Fibroblast of lung (primary cell): ENCODE data around the gene MKI67. TPM values are rescaled to one million over a fixed set of nuclear protein-coding genes. Genes with fewer than 3 reads are reported as not detected.

ENCODE experiments used
- DNase-seq, 2 donors: peaks; one replicate each; pipeline versions ENCODE4 v3.0.0 to v3.0.0-alpha.2; 2010; ENCODE audit warnings: low read depth in 2 of 2
- H2AFZ ChIP-seq: 2 replicates; pipeline ENCODE4 v1.5.1; 2012; ENCODE audit warnings: low read length, control low read depth, inconsistent platforms
- H3K27ac ChIP-seq: 2 replicates; pipeline ENCODE4 v1.5.1; 2011; ENCODE audit warnings: low read length, control low read depth; ENCODE audit not compliant: insufficient read depth
- H3K27me3 ChIP-seq: 2 replicates; pipeline ENCODE4 v1.5.1; 2011; ENCODE audit warnings: mild to moderate bottlenecking, low read length; ENCODE audit not compliant: control insufficient read depth, insufficient read depth
- H3K36me3 ChIP-seq: 2 replicates; pipeline ENCODE4 v1.5.1; 2011; ENCODE audit warnings: low read length; ENCODE audit not compliant: control insufficient read depth, insufficient read depth
- H3K4me1 ChIP-seq: 2 replicates; pipeline ENCODE4 v1.5.1; 2011; ENCODE audit warnings: low read length; ENCODE audit not compliant: control insufficient read depth, insufficient read depth; ENCODE audit errors: extremely low read depth
- H3K4me2 ChIP-seq: 2 replicates; pipeline ENCODE4 v1.5.1; 2011; ENCODE audit warnings: low read length, control low read depth; ENCODE audit not compliant: insufficient read depth; ENCODE audit errors: extremely low read depth
- H3K4me3 ChIP-seq, 4 experiments: fragments of 200-600 bp in 1 of 4; sonication (generic) in 1 of 4; replicated peaks in 1 of 4; 2 replicates each; pipeline ENCODE4 v1.5.1; 2011 to 2016; ENCODE audit warnings: low read length in 4 of 4, low read depth in 3 of 4, mild to moderate bottlenecking in 3 of 4, control low read depth in 2 of 4, inconsistent platforms in 1 of 4, mixed read lengths in 1 of 4; ENCODE audit not compliant: insufficient read depth in 1 of 4; ENCODE audit errors: control extremely low read depth in 1 of 4
- H3K79me2 ChIP-seq: 2 replicates; pipeline ENCODE4 v1.5.1; 2012; ENCODE audit warnings: mild to moderate bottlenecking, low read length, inconsistent platforms; ENCODE audit not compliant: control insufficient read depth, insufficient read depth
- H3K9ac ChIP-seq: 2 replicates; pipeline ENCODE4 v1.5.1; 2011; ENCODE audit warnings: mild to moderate bottlenecking, low read length, control low read depth; ENCODE audit not compliant: insufficient read depth
- H3K9me3 ChIP-seq: 2 replicates; pipeline ENCODE4 v1.5.1; 2012; ENCODE audit warnings: low read depth, low read length; ENCODE audit not compliant: control insufficient read depth, insufficient read depth
- H4K20me1 ChIP-seq: 2 replicates; pipeline ENCODE4 v1.5.1; 2011; ENCODE audit warnings: low read length; ENCODE audit not compliant: control insufficient read depth, insufficient read depth; ENCODE audit errors: extremely low read depth
- EZH2 ChIP-seq: IDR thresholded peaks from 2 replicates; pipeline ENCODE4 v1.5.1; 2012; ENCODE audit warnings: low read length, control low read depth, mild to moderate bottlenecking; ENCODE audit errors: missing control alignments
- polyA plus RNA-seq, 2 donors: library from polyadenylated mRNA; depleted of rRNA in 1 of 2; stranded (reverse) in 1 of 2; unstranded in 1 of 2; fragments of >200 nt; gene quantifications; 2 replicates each; pipeline ENCODE4 v1.2.1, GENCODE V29; 2011 to 2012; ENCODE audit warnings: missing spikeins in 1 of 2
- total RNA-seq: library from RNA; depleted of rRNA; stranded (reverse); fragments of >200 nt; gene quantifications from 2 replicates; pipeline ENCODE4 v1.2.1, GENCODE V29; 2014
- TF ChIP-seq, protein P1 (sequence below), 2 donors: IDR thresholded peaks in 1 of 2; conservative IDR thresholded peaks in 1 of 2; 1 replicate in 1 of 2; 2 replicates in 1 of 2; pipeline ENCODE4 v1.5.1; 2011 to 2012; ENCODE audit warnings: low read length in 2 of 2, control low read depth in 1 of 2, inconsistent platforms in 1 of 2, low read depth in 1 of 2, mild to moderate bottlenecking in 1 of 2

MKI67 gene
- total and polyA plus RNA-seq, 2 donors (not counting 1 experiment from before 2014, with no cell fraction given): 4.3 to 6.4 TPM

GRCh38 chr10:128052696-128053095, 73.5 kb downstream of the MKI67 start:
- Histone ChIP-seq H3K79me2 (no peaks in the 10 kb centered on the region), H3K4me1 (no peaks in the 10 kb centered on the region), H3K4me3 (no peak overlapping the region), H4K20me1 (no peaks in the 10 kb centered on the region), H3K9ac (no peak overlapping the region), H3K27me3 (no peaks in the 10 kb centered on the region), H3K27ac (no peak overlapping the region), H3K9me3 (no peaks in the 10 kb centered on the region), H2AFZ (no peak overlapping the region), H3K4me2 (no peak overlapping the region), H3K36me3 (no peaks in the 10 kb centered on the region)
- no peak for DNase-seq
- no peak for TF ChIP-seq EZH2
- TF ChIP-seq, protein P1, sequence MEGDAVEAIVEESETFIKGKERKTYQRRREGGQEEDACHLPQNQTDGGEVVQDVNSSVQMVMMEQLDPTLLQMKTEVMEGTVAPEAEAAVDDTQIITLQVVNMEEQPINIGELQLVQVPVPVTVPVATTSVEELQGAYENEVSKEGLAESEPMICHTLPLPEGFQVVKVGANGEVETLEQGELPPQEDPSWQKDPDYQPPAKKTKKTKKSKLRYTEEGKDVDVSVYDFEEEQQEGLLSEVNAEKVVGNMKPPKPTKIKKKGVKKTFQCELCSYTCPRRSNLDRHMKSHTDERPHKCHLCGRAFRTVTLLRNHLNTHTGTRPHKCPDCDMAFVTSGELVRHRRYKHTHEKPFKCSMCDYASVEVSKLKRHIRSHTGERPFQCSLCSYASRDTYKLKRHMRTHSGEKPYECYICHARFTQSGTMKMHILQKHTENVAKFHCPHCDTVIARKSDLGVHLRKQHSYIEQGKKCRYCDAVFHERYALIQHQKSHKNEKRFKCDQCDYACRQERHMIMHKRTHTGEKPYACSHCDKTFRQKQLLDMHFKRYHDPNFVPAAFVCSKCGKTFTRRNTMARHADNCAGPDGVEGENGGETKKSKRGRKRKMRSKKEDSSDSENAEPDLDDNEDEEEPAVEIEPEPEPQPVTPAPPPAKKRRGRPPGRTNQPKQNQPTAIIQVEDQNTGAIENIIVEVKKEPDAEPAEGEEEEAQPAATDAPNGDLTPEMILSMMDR (conservative IDR thresholded peaks at IDR 0.05 in 1 of 2, IDR thresholded peaks at IDR 0.05 in 1 of 2; ENCODE audit: low read depth in 1 of 2, low read length in 2 of 2): no peak

- Histone ChIP-seq H3K27ac (no peak overlapping the region), H2AFZ (no peak overlapping the region), H3K4me2 (no peak overlapping the region), H3K9ac (no peak overlapping the region), H3K36me3 (no peaks in the 10 kb centered on the region), H3K27me3 (no peaks in the 10 kb centered on the region), H3K4me1 (no peaks in the 10 kb centered on the region), H3K79me2 (no peaks in the 10 kb centered on the region), H3K9me3 (no peaks in the 10 kb centered on the region), H3K4me3 (no peak overlapping the region), H4K20me1 (no peaks in the 10 kb centered on the region)
- TF ChIP-seq, protein P1 (conservative IDR thresholded peaks at IDR 0.05 in 1 of 2, IDR thresholded peaks at IDR 0.05 in 1 of 2; ENCODE audit: low read depth in 1 of 2, low read length in 2 of 2): no peak
- TF ChIP-seq EZH2: no peak
- DNase-seq: no peak
Measured at GRCh38 chr10:128051548-128051947, 74.7 kb downstream of the MKI67 start.

DNA sequence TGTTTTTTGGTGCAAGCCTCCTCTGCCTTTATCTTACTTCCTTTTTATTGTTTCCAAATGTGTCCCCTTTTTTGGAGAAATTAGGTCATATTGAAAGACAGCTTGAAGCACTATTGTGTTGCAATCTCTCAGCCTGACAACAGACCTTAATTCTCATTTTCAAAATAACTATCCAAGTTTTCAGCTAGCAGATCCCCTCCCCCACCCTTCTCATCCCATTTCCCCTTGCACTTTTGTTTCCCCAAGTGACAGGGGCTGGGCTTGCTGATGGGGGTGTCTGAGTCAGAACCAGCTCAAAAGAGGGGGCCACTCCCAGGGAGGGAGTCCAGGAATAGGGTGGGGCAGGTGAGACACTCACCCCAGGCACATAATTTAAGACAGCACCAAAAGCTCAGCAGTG, 75.3 kb downstream of the MKI67 start:
- no peak for DNase-seq
- no peaks in the 10 kb centered on the region for H3K9me3 ChIP-seq
- no peak overlapping the region for H3K4me2 ChIP-seq
- H3K79me2 ChIP-seq: no peaks in the 10 kb centered on the region
- H3K4me3 ChIP-seq: no peak overlapping the region
- H4K20me1 ChIP-seq: no peaks in the 10 kb centered on the region
- no peaks in the 10 kb centered on the region for H3K36me3 ChIP-seq
- no peaks in the 10 kb centered on the region for H3K27me3 ChIP-seq
- TF ChIP-seq, protein P1 (conservative IDR thresholded peaks at IDR 0.05 in 1 of 2, IDR thresholded peaks at IDR 0.05 in 1 of 2; ENCODE audit: low read depth in 1 of 2, low read length in 2 of 2): no peak
- TF ChIP-seq EZH2: no peak
- H3K4me1 ChIP-seq: no peaks in the 10 kb centered on the region
- no peak overlapping the region for H3K27ac ChIP-seq
- no peak overlapping the region for H3K9ac ChIP-seq
- H2AFZ ChIP-seq: no peak overlapping the region
